Stimulated activated CD8-positive, alpha-beta memory T cell treated with anti-CD3 and anti-CD28 coated beads, Interleukin-4, amount 100 ng/mL, for 24 hours (primary cell): Measurements from ENCODE around the gene MSI2.
"Not testable (repeated sequence)": the region's sequence is repeated elsewhere in the genome, so short reads cannot be mapped to it uniquely, and the experiment has no call there.

Experiments
- DNase-seq: peaks from one replicate; pipeline ENCODE4 v3.0.0-alpha.2; 2020; ENCODE audit warnings: low read depth

MSI2 gene

DNA sequence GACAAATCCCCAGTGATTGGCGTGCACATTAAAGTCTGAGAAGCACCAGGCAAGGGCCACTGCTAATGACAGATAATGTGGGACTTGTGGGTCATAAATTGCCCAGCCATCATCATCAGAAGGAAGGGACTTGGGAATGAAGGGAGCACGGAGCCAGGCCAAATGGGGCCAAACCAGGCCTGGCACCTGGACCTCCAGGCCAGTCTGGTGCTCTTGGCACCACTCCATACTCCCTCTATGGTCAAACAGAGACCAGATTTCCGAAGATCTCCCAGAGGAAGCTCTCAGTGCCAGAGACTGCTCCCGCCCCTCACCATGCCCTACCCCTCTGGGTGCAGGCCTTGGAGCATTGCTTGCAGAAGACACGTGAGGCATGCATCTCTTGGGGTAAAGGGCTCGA is 346.6 kb downstream of the MSI2 start:
- DNase-seq, result no peak

DNA sequence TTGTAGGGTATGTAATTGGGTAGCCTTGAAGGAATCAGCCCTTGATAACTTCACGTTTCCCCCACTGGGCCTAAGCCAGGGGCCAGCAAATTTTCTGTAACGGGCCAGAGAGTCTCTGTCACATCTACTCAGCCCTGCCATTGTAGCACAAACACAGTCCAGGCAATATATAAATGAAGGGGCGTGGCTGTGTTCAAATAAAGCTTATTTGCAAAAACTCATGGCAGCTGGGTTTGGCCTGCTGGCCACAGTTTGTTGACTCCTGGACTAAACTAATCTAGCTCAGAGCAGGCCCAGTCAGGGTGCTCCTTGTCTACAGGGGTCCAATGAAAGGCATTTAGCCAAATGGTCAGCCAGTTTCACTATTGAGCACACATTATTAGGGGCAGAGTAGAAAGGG is 347.2 kb downstream of the MSI2 start:
- DNase-seq, result no peak

- DNase-seq, result peak; percentile 37
These were observed 347.7 kb downstream of the MSI2 start for GRCh38 chr17:57603978-57604377.

DNA sequence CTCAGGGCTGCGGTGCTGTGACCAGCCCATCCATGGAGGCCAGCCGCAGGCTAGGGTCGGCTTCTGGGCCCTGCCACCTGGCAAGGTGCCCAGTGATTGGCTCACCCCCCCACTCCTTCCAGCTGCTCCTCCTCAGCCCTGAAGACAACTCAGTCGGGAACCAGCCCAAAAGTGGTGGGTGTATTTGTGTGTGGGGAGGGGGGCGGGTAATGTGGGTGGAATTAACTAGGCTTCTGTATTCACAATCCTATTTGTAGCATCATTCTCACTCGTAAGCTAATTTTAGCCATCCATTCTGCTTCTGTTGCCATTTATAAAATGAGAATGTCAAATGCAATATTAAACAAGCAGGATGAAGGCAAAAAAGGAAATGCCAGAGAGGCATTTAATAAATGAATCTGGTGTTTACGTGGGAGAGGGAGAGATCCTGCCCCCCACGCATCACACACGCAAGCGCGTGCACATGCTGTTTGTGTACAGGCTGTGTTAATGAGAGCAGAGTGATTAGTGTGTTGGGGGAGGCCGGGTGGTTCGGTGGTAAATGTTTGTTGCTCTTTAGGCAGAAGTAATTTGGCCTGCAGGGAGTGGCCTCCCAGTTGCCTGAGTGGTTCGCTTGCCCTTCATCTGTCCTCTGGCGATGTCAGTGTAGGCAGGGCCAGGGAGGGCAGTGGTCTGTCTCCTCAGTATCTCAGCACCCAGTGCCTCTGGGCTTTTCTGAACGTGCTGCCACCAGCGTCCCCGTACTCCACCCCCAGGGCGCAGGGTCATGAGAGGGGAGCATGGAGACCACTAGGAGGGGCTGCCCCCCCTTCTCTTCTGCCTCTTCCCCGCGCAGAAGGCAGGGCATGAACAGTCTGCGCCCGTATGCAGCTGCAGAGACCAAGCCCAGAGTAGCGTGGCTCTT is 348.7 kb downstream of the MSI2 start:
- DNase-seq, result no peak

- DNase-seq, result no peak
These were observed 349.4 kb downstream of the MSI2 start for GRCh38 chr17:57605675-57606105.

DNA sequence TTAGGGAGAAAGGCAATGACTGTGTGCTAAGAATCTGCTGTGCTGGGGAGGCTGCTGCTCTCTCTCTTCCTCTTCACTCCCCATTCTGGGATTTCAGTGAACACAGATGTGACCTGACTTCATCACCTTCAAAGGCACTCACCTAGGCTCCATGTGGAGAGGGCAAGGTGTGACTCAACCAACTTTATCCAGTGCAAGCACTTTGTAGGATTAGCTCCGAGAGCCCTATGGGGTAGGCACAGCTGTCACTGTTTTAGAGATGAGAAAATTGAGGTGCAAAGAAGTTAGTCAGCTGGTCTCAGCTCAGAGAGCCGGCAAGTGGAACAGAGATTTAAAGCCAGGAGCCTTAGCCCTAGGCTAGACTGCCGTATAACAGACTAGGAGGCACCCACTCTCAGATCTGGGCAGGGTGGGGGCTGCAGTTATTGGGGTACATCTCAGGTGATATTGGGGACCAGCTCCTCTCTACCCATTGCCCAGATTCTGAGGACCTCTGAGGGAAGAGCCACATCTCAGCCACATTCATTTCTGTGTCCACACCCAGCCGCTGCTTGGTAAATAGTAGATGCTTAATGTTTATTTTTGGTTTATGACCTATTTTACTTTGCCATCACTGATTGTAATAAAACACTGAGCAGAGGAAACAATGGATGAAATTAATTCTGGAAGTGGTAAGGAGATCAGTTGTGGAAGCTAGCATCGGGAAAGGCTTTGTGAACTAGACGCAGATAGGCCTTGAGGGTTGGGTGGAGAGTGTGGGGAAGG is 350.0 kb downstream of the MSI2 start:
- DNase-seq, result no peak

GRCh38 chr17:57607553-57608120 is 351.3 kb downstream of the MSI2 start:
- DNase-seq, result no peak

DNA sequence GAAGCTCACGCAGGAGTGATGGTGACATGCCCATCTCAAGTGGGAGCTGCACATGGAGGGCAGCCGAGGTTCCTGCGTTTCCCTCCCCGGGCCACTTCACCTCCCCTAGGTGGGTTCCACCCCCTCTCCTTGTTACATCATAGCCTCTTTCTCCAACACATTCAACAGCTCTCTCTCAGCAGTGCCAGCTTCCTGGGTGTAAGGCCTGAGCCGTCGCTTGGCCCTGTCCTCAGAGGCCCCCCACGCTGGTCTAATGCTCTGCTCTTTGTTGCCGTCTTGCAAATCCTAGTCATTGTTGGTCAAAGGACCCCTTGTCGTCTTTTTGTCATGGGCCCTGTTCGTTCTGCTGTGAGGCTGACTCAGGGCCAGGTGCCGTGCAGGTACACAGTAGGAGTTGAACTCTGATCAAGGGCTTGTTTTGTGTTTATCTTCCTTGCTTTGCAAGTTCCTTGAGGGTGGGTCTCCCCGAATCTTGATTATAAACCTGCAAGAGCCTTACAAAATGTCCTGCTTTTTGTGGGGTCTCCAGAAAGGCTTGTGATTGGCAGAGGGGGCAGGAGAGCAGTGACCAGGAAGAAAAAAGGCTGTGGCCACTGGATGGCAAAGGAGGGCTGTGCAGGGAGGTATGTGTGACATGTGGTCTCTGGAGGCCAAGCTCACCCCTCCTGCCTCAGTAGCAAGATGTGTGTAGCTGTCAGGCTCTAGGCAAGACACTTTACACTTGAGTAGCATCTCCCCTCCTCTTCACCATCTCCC is 352.2 kb downstream of the MSI2 start:
- no peak for DNase-seq

DNA sequence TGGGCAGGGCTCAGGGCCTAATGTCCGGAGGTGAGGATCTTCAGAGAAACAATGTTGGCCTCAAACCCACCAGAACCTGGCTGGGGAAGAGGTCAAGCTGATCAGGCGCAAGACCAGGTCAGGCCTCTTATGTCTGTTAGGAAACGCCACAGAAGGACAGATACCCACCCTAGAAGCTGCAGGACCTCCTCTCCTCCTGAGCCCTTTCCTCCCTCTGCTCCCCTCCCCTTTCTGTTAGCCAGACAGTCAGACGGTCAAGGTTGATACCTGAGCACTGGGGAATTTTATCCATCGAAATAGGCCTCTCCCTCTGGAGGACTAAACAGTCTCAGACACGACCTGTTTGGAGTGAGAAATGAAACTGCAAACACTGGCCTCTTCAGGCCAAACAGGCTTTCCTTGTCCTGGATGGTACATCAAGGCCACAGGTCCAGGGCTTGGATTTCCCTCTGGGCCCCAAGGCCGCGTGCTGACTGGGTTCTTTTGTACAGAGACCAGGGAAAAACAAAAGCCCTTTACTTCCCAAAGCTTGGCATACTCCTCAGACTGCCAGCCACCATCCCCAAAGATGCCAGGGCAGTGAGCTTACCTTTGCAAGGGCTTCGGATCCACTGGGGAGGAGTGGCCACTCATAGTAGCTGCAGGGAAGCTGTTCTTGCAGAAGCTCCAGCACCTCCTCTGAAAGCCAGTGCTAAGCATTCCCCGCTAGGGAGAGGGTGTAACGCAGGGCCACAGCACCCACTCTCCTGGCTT is 353.0 kb downstream of the MSI2 start:
- DNase-seq, result no peak

GRCh38 chr17:57609878-57610270 is 353.6 kb downstream of the MSI2 start:
- no peak for DNase-seq

- no peak for DNase-seq
These were observed 356.1 kb downstream of the MSI2 start for GRCh38 chr17:57612202-57613071.

- no peak for DNase-seq
These were observed 358.4 kb downstream of the MSI2 start for GRCh38 chr17:57614742-57615141.

- no peak for DNase-seq
These were observed 359.8 kb downstream of the MSI2 start for GRCh38 chr17:57615836-57616757.

- no peak for DNase-seq
These were observed 360.9 kb downstream of the MSI2 start for GRCh38 chr17:57617218-57617617.

DNA sequence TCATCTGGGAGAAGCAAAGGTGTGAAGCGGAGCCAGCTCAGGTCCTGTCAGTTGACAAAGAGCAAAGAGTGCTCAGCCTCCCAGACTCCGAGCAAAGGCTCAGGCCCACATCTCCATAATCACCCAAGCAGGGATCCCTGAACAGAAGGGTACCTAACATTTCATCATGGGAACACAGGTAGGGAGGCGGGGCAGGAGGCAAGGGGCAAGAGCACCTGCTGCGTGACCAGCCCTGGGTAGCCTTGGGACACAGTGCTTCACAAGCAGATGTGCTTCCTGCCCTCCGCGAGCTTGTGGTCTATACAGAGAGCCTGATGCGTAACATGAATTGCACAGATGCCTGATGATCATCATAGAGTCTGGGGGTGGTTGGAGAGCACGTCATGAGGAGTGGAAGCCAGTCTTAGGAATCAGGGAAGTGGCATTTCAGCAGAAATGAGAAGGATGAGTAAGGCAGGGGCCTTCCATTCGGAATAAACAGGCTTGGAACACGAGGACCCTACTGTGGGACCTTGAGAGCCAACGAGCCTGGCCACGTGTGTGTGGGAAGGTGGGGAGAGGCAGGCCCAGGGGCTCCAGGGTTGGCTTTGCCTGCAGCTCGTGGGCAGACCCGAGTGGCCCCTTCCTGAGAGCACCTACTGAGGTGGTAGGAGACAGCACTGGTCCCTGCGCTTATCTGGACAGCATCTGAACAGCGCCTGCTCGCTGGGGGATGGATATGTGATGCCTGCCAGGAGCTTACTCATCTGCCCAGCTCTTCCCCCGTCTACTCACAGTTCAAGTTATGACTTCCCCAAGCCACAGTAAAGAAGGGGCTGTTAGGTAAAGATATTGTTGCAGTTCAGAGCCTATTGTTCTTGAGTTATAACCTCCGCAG is 363.0 kb downstream of the MSI2 start:
- DNase-seq, result no peak

- no peak for DNase-seq
These were observed 364.3 kb downstream of the MSI2 start for GRCh38 chr17:57620576-57620975.

DNA sequence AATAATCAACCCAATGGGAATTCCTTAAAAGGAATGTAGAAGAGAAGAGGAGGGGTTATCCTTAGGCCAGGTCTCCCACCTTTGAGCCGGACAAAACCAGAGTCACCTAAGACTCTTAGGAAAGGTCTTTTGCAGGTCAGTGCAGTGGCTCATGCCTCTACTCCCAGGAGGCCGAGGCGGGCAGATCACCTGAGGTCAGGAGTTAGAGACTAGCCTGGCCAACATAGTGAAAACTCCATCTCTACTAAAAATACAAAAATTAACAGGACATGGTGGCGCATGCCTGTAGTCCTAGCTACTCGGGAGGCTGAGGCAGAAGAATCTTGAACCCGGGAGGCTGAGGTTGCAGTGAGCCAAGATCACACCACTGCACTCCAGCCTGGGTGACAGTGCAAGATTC is 365.5 kb downstream of the MSI2 start:
- not testable (repeated sequence) for DNase-seq

DNA sequence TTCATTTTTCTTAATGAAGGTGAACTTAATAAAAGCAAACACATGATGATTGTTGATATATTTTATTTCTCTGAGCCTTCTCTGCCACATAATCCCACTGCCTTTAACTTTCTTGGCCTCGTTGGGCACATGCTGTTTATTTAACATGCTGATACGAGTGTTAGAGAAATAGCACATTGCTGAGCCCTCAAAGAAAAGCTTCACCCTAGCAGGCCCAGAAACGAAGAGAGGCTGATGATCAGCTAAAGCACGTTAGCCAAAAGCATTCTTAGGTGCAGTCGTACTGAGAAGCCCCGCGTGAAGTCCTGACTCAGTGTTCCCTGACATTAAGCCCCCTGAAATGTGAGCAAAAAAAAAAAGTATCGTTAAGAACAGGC is 366.0 kb downstream of the MSI2 start:
- no peak for DNase-seq
